ENCODE measurements around the gene APOC4.

DNA sequence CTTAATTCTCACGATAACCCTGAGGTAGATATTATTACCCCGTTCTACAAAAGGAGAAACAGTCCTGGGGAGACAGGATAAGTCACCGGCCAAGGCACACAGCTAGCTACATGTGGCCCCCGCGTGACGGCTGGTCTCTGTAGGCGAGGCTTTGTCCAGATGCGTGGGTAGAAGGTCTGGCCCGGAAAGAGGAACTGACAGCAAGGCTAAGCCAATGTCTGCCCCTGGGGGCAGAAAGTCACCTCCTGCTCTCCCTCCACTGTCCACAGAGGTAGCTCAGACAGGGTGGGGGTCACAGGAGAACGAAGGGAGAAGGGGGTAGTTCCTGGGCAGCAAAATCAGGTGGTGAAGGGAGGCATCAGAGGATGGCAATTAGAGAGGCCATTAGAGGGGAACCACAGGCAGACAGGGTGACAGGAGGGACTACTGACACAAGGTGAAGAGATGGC, 1.8 kb downstream of the APOC4 start:
- TF ChIP-seq, protein P1, sequence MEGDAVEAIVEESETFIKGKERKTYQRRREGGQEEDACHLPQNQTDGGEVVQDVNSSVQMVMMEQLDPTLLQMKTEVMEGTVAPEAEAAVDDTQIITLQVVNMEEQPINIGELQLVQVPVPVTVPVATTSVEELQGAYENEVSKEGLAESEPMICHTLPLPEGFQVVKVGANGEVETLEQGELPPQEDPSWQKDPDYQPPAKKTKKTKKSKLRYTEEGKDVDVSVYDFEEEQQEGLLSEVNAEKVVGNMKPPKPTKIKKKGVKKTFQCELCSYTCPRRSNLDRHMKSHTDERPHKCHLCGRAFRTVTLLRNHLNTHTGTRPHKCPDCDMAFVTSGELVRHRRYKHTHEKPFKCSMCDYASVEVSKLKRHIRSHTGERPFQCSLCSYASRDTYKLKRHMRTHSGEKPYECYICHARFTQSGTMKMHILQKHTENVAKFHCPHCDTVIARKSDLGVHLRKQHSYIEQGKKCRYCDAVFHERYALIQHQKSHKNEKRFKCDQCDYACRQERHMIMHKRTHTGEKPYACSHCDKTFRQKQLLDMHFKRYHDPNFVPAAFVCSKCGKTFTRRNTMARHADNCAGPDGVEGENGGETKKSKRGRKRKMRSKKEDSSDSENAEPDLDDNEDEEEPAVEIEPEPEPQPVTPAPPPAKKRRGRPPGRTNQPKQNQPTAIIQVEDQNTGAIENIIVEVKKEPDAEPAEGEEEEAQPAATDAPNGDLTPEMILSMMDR (IDR thresholded peaks at IDR 0.05), result no peak
- no peak for TF ChIP-seq POLR2A (IDR thresholded peaks at IDR 0.05)
